ENCODE data around the gene GCG.

DNA sequence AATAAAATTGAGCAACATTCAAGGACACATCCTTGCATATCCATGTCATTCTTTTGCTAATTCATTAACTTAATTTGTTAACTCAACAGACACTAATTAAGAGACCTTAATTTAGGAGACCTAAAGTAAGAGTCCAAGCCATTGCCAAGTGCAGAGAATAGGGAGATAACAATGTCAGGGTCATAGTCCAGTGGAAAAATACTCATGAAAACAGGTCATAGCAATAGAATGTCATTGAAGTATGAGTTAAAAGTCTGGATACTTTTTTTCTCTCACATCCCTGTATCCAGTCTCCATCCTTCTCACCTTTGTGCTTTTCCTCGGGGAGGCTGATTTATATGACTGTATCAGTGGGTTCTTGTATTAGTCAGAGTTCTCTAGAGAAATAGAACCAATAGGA is 51.5 kb downstream of the GCG start:
- TF ChIP-seq, protein P1, sequence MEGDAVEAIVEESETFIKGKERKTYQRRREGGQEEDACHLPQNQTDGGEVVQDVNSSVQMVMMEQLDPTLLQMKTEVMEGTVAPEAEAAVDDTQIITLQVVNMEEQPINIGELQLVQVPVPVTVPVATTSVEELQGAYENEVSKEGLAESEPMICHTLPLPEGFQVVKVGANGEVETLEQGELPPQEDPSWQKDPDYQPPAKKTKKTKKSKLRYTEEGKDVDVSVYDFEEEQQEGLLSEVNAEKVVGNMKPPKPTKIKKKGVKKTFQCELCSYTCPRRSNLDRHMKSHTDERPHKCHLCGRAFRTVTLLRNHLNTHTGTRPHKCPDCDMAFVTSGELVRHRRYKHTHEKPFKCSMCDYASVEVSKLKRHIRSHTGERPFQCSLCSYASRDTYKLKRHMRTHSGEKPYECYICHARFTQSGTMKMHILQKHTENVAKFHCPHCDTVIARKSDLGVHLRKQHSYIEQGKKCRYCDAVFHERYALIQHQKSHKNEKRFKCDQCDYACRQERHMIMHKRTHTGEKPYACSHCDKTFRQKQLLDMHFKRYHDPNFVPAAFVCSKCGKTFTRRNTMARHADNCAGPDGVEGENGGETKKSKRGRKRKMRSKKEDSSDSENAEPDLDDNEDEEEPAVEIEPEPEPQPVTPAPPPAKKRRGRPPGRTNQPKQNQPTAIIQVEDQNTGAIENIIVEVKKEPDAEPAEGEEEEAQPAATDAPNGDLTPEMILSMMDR (IDR thresholded peaks at IDR 0.05): no peak
- no peak for TF ChIP-seq EZH2phosphoT487 (IDR thresholded peaks at IDR 0.05; ENCODE audit: borderline replicate concordance, low read depth)
- TF ChIP-seq CHD2 (IDR thresholded peaks at IDR 0.05; ENCODE audit: low read length, partially characterized antibody): no peak
- TF ChIP-seq, protein P2, sequence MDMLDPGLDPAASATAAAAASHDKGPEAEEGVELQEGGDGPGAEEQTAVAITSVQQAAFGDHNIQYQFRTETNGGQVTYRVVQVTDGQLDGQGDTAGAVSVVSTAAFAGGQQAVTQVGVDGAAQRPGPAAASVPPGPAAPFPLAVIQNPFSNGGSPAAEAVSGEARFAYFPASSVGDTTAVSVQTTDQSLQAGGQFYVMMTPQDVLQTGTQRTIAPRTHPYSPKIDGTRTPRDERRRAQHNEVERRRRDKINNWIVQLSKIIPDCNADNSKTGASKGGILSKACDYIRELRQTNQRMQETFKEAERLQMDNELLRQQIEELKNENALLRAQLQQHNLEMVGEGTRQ (IDR thresholded peaks at IDR 0.05; ENCODE audit: borderline replicate concordance, low read depth, low read length): no peak
- TF ChIP-seq RAD21 (IDR thresholded peaks at IDR 0.05; ENCODE audit: low read length): no peak
- TF ChIP-seq FOXJ3 (CRISPR knock-in tag; IDR thresholded peaks at IDR 0.05): no peak
- TF ChIP-seq TEAD4 (IDR thresholded peaks at IDR 0.05; ENCODE audit: borderline replicate concordance, insufficient read depth): no peak
- no peak for TF ChIP-seq RFX5 (IDR thresholded peaks at IDR 0.05; ENCODE audit: low read length)
- TF ChIP-seq, protein P3, sequence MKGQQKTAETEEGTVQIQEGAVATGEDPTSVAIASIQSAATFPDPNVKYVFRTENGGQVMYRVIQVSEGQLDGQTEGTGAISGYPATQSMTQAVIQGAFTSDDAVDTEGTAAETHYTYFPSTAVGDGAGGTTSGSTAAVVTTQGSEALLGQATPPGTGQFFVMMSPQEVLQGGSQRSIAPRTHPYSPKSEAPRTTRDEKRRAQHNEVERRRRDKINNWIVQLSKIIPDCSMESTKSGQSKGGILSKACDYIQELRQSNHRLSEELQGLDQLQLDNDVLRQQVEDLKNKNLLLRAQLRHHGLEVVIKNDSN (IDR thresholded peaks at IDR 0.05; ENCODE audit: borderline replicate concordance, low read depth): no peak
- TF ChIP-seq TAF1 (IDR thresholded peaks at IDR 0.05; ENCODE audit: borderline replicate concordance, low read depth, low read length): no peak
